Body of pancreas (tissue), 4 donors: ENCODE results near the gene CD177.

Experiments used
- CTCF ChIP-seq, 7 experiments: fragments of 450-650 bp in 4 of 7; fragments of 200-600 bp in 3 of 7; sonication (generic) in 3 of 7; IDR thresholded peaks; one replicate each; pipeline ENCODE4 v1.5.1; 2016 to 2019; ENCODE audit warnings: antibody characterized with exemption in 7 of 7
- POLR2A ChIP-seq, 3 donors: fragments of 450-650 bp; IDR thresholded peaks; one replicate each; pipeline ENCODE4 v1.6.1; 2016; ENCODE audit warnings: antibody characterized with exemption in 3 of 3, mild to moderate bottlenecking in 2 of 3

- TF ChIP-seq CTCF (IDR thresholded peaks at IDR 0.05) (no peak), POLR2A (IDR thresholded peaks at IDR 0.05) (no peak)
Observed at GRCh38 chr19:43338530-43338929, 15.0 kb upstream of the CD177 start.
